GM13977 (cell line): ENCODE measurements around the gene ABI3BP.

ENCODE experiments used
- DNase-seq: peaks from one replicate; pipeline ENCODE4 v3.0.0; 2012; ENCODE audit warnings: low spot score
- CTCF ChIP-seq: IDR thresholded peaks from 2 replicates; pipeline ENCODE4 v1.5.1; 2012; ENCODE audit warnings: mild to moderate bottlenecking, control low read depth; ENCODE audit not compliant: insufficient read depth; ENCODE audit errors: extremely low read depth, missing control alignments
- in situ Hi-C: fragments of 300-500 bp; cut with MboI; formaldehyde crosslinking; loops from one replicate; pipeline ENCODE4 v1.12.0; 2022; ENCODE audit warnings: low sequenced_read_pairs, low pct_unique_long_range_greater_than_20kb, mixed read lengths, inconsistent platforms; ENCODE audit not compliant: unreplicated experiment

ABI3BP gene

GRCh38 chr3:100865442-100865841, 127.8 kb downstream of the ABI3BP start:
- in situ Hi-C loops = no loop called here
- no peak for DNase-seq
- no peak for TF ChIP-seq CTCF

GRCh38 chr3:100864471-100865250, 128.6 kb downstream of the ABI3BP start:
- TF ChIP-seq CTCF = no peak
- DNase-seq = no peak
- in situ Hi-C loops = no loop called here

GRCh38 chr3:100857863-100858262, 135.4 kb downstream of the ABI3BP start:
- no peak for TF ChIP-seq CTCF
- in situ Hi-C loops = no loop called here
- DNase-seq = no peak

- no peak for DNase-seq
- no peak for TF ChIP-seq CTCF
- in situ Hi-C loops = no loop called here
These were observed 136.4 kb downstream of the ABI3BP start for GRCh38 chr3:100856821-100857220.

- no peak for TF ChIP-seq CTCF
- no peak for DNase-seq
- in situ Hi-C loops = no loop called here
These were observed 140.4 kb downstream of the ABI3BP start for GRCh38 chr3:100852840-100853239.

- no peak for TF ChIP-seq CTCF
- in situ Hi-C loops = no loop called here
- DNase-seq = no peak
These were observed 142.5 kb downstream of the ABI3BP start for GRCh38 chr3:100850701-100851100.
